DOHH2 (cell line): ENCODE results near the gene HORMAD1.
"Not testable (repeated sequence)": the region's sequence is repeated elsewhere in the genome, so short reads cannot be mapped to it uniquely, and the experiment has no call there.

Experiments used
- H3F3A ChIP-seq: fragments of 200-600 bp; sonication (generic), shearing (Covaris generic); 2 replicates; pipeline ENCODE4 v1.6.0; 2016; ENCODE audit warnings: antibody characterized with exemption, mild to moderate bottlenecking; ENCODE audit not compliant: control insufficient read depth, insufficient read depth
- H3K27ac ChIP-seq: fragments of 200-600 bp; sonication (generic); 2 replicates; pipeline ENCODE4 v1.5.1; 2014; ENCODE audit warnings: low read depth, mild to moderate bottlenecking, low read length, moderate library complexity
- H3K27me3 ChIP-seq: fragments of 200-600 bp; sonication (generic); 2 replicates; pipeline ENCODE4 v1.6.1; 2014; ENCODE audit warnings: mild to moderate bottlenecking, low read length, mixed read lengths; ENCODE audit not compliant: control insufficient read depth
- H3K36me3 ChIP-seq: fragments of 200-600 bp; sonication (generic); 2 replicates; pipeline ENCODE4 v1.6.1; 2014; ENCODE audit warnings: mild to moderate bottlenecking, low read length, moderate library complexity, mixed read lengths; ENCODE audit not compliant: control insufficient read depth
- H3K4me1 ChIP-seq: fragments of 200-600 bp; sonication (generic); 2 replicates; pipeline ENCODE4 v1.6.1; 2014; ENCODE audit warnings: mild to moderate bottlenecking, low read length, mixed read lengths; ENCODE audit not compliant: control insufficient read depth
- H3K4me2 ChIP-seq: fragments of 200-600 bp; sonication (generic); 2 replicates; pipeline ENCODE4 v1.6.0; 2014; ENCODE audit warnings: mild to moderate bottlenecking, low read length, moderate library complexity
- H3K4me3 ChIP-seq: fragments of 200-600 bp; sonication (generic); 2 replicates; pipeline ENCODE4 v1.5.1; 2014; ENCODE audit warnings: mild to moderate bottlenecking, low read length, mixed read lengths
- H3K79me2 ChIP-seq: fragments of 200-600 bp; sonication (generic); 2 replicates; pipeline ENCODE4 v1.6.1; 2014; ENCODE audit warnings: mild to moderate bottlenecking, low read length, mixed read lengths; ENCODE audit not compliant: control insufficient read depth
- H3K9me2 ChIP-seq: fragments of 200-600 bp; sonication (generic); replicated peaks from 2 replicates; pipeline ENCODE4 v1.6.1; 2014; ENCODE audit warnings: mild to moderate bottlenecking, low read length, mixed read lengths; ENCODE audit not compliant: control insufficient read depth
- H3K9me3 ChIP-seq: fragments of 200-600 bp; sonication (generic); 2 replicates; pipeline ENCODE4 v1.6.1; 2014; ENCODE audit warnings: antibody characterized with exemption, low read length, mixed read lengths; ENCODE audit not compliant: control insufficient read depth, insufficient read depth
- H4K20me1 ChIP-seq: fragments of 200-600 bp; sonication (generic); 2 replicates; pipeline ENCODE4 v1.6.0; 2014; ENCODE audit warnings: low read depth, mild to moderate bottlenecking, antibody characterized with exemption, low read length, moderate library complexity; ENCODE audit not compliant: control insufficient read depth, insufficient read depth
- CTCF ChIP-seq: fragments of 200-600 bp; sonication (generic); IDR thresholded peaks from one replicate; pipeline ENCODE4 v1.5.1; 2014; ENCODE audit warnings: antibody characterized with exemption, mild to moderate bottlenecking, low read depth, low read length; ENCODE audit not compliant: poor library complexity, severe bottlenecking
- EZH2phosphoT487 ChIP-seq: fragments of 200-600 bp; sonication (generic); IDR thresholded peaks from 2 replicates; pipeline ENCODE4 v1.6.1; 2017; ENCODE audit warnings: borderline replicate concordance, mild to moderate bottlenecking, antibody characterized with exemption, low read length, moderate library complexity, mixed read lengths

HORMAD1 gene

GRCh38 chr1:150724336-150724735 is 3.6 kb upstream of the HORMAD1 start:
- Histone ChIP-seq H3K4me3 (no peak overlapping the region), H3K9me2 (no peaks in the 10 kb centered on the region), H3K79me2 (no peaks in the 10 kb centered on the region), H3K27ac (no peak overlapping the region), H3F3A (no peaks in the 10 kb centered on the region), H3K4me1 (no peaks in the 10 kb centered on the region), H3K27me3 (no peaks in the 10 kb centered on the region), H3K9me3 (no peaks in the 10 kb centered on the region), H4K20me1 (no peaks in the 10 kb centered on the region), H3K36me3 (no peaks in the 10 kb centered on the region), H3K4me2 (no peak overlapping the region)
- no peak for TF ChIP-seq CTCF
- TF ChIP-seq EZH2phosphoT487 = no peak

GRCh38 chr1:150720098-150720497 is 597 bp downstream of the HORMAD1 start:
- H3K79me2 ChIP-seq = no peaks in the 10 kb centered on the region
- no peak overlapping the region for H3K4me3 ChIP-seq
- no peaks in the 10 kb centered on the region for H3K9me2 ChIP-seq
- no peak overlapping the region for H3K4me2 ChIP-seq
- H4K20me1 ChIP-seq = no peaks in the 10 kb centered on the region
- no peaks in the 10 kb centered on the region for H3K36me3 ChIP-seq
- TF ChIP-seq CTCF (no peak), EZH2phosphoT487 (no peak)
- no peaks in the 10 kb centered on the region for H3K9me3 ChIP-seq
- H3F3A ChIP-seq = no peaks in the 10 kb centered on the region
- H3K27me3 ChIP-seq = no peaks in the 10 kb centered on the region
- no peak overlapping the region for H3K27ac ChIP-seq
- no peaks in the 10 kb centered on the region for H3K4me1 ChIP-seq

GRCh38 chr1:150718225-150718891 is 2.3 kb downstream of the HORMAD1 start:
- H3K27ac ChIP-seq = no peak overlapping the region
- no peaks in the 10 kb centered on the region for H3F3A ChIP-seq
- no peak overlapping the region for H3K4me2 ChIP-seq
- TF ChIP-seq EZH2phosphoT487 (no peak), CTCF (no peak)
- no peaks in the 10 kb centered on the region for H3K9me2 ChIP-seq
- H3K4me1 ChIP-seq = no peaks in the 10 kb centered on the region
- no peaks in the 10 kb centered on the region for H3K27me3 ChIP-seq
- H4K20me1 ChIP-seq = no peaks in the 10 kb centered on the region
- no peaks in the 10 kb centered on the region for H3K79me2 ChIP-seq
- no peaks in the 10 kb centered on the region for H3K36me3 ChIP-seq
- no peak overlapping the region for H3K4me3 ChIP-seq
- H3K9me3 ChIP-seq = no peaks in the 10 kb centered on the region

GRCh38 chr1:150709031-150709430 is 11.7 kb downstream of the HORMAD1 start:
- not testable (repeated sequence) for H3K9me2 ChIP-seq, H3K79me2 ChIP-seq, H3K4me3 ChIP-seq, H3F3A ChIP-seq, H3K27me3 ChIP-seq, H3K4me1 ChIP-seq, H3K4me2 ChIP-seq, H3K36me3 ChIP-seq, H4K20me1 ChIP-seq, H3K9me3 ChIP-seq, H3K27ac ChIP-seq
